ENCODE data around the gene FNDC1.
"Not testable (repeated sequence)": the region's sequence is repeated elsewhere in the genome, so short reads cannot be mapped to it uniquely, and the experiment has no call there.

FNDC1 gene

DNA sequence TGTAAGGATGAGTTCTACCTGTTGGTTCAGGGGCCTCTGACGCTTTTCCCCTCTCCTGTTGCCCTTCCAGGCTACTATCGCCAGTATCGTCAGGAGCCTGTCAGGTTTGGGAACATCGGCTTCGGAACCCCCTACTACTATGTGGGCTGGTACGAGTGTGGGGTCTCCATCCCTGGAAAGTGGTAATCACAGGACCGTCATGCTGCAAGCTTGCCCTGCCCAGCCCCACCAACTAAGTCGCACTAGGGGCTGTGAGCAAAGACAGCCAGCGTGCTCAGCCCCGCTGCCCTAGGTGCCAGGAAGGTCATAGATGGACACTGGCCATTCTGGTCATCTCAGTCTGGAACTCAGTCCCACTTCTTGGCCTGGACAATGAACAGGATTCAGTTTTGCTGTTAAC, 102.1 kb downstream of the FNDC1 start:
- H3K9me3 ChIP-seq (ENCODE audit: low read length), result no peaks in the 10 kb centered on the region
- no peak overlapping the region for H2AFZ ChIP-seq (ENCODE audit: low read length)
- TF ChIP-seq CTCF (IDR thresholded peaks at IDR 0.05; ENCODE audit: low read length) (no peak), EZH2 (IDR thresholded peaks at IDR 0.05; ENCODE audit: borderline replicate concordance, low read length) (no peak)
- no peak overlapping the region for H3K4me3 ChIP-seq (ENCODE audit: low read depth, low read length, poor library complexity, severe bottlenecking)
- no peak overlapping the region for H3K4me2 ChIP-seq (ENCODE audit: low read length)
- no peaks in the 10 kb centered on the region for H3K36me3 ChIP-seq (ENCODE audit: insufficient read depth, low read length)
- H3K9me2 ChIP-seq (ENCODE audit: low read depth, low read length), result no peaks in the 10 kb centered on the region
- no peaks in the 10 kb centered on the region for H3K4me1 ChIP-seq (ENCODE audit: insufficient read depth, low read length, severe bottlenecking)
- no peaks in the 10 kb centered on the region for H3K79me2 ChIP-seq (ENCODE audit: insufficient read depth, low read length)
- H3K27ac ChIP-seq (ENCODE audit: low read depth, low read length, poor library complexity, severe bottlenecking), result no peak overlapping the region
- H3K27me3 ChIP-seq (ENCODE audit: insufficient read depth, low read length), result no peaks in the 10 kb centered on the region
- no peaks in the 10 kb centered on the region for H3F3A ChIP-seq (ENCODE audit: insufficient read depth, low read length)
- no peaks in the 10 kb centered on the region for H4K20me1 ChIP-seq (ENCODE audit: insufficient read depth, low read length)
- H3K9ac ChIP-seq (ENCODE audit: low read length), result no peak overlapping the region

DNA sequence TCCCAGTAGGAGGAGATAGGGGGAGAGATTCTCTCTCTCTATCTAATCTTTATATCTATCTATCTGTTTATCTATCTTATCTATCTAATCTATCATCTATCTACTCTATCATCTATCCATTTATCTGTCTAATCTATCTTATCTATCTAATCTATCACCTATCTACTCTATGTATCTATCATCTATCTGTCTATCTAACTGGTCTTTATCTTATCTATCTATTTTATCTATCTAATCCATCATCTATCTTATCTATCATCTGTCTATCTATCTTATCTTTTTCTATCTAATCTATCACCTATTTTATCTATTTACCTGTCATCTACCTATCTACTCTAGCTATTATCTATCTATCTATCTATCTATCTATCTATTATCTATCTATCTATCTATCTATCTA, 109.4 kb downstream of the FNDC1 start:
- no peaks in the 10 kb centered on the region for H3K27me3 ChIP-seq (ENCODE audit: insufficient read depth, low read length)
- H4K20me1 ChIP-seq (ENCODE audit: insufficient read depth, low read length), result no peaks in the 10 kb centered on the region
- no peak overlapping the region for H3K27ac ChIP-seq (ENCODE audit: low read depth, low read length, poor library complexity, severe bottlenecking)
- TF ChIP-seq CTCF (IDR thresholded peaks at IDR 0.05; ENCODE audit: low read length) (no peak), EZH2 (IDR thresholded peaks at IDR 0.05; ENCODE audit: borderline replicate concordance, low read length) (no peak)
- no peaks in the 10 kb centered on the region for H3K9me2 ChIP-seq (ENCODE audit: low read depth, low read length)
- H3K9ac ChIP-seq (ENCODE audit: low read length), result no peak overlapping the region
- H3K79me2 ChIP-seq (ENCODE audit: insufficient read depth, low read length), result no peaks in the 10 kb centered on the region
- no peaks in the 10 kb centered on the region for H3K36me3 ChIP-seq (ENCODE audit: insufficient read depth, low read length)
- H3K4me2 ChIP-seq (ENCODE audit: low read length), result no peak overlapping the region
- no peaks in the 10 kb centered on the region for H3K4me1 ChIP-seq (ENCODE audit: insufficient read depth, low read length, severe bottlenecking)
- no peaks in the 10 kb centered on the region for H3K9me3 ChIP-seq (ENCODE audit: low read length)
- no peaks in the 10 kb centered on the region for H3F3A ChIP-seq (ENCODE audit: insufficient read depth, low read length)
- H2AFZ ChIP-seq (ENCODE audit: low read length), result no peak overlapping the region
- H3K4me3 ChIP-seq (ENCODE audit: low read depth, low read length, poor library complexity, severe bottlenecking), result no peak overlapping the region

- Histone ChIP-seq H3K9me3 (ENCODE audit: low read length) (no peaks in the 10 kb centered on the region), H3K9me2 (ENCODE audit: low read depth, low read length) (no peaks in the 10 kb centered on the region), H3K9ac (ENCODE audit: low read length) (no peak overlapping the region), H3K27me3 (ENCODE audit: insufficient read depth, low read length) (no peaks in the 10 kb centered on the region), H3K4me3 (ENCODE audit: low read depth, low read length, poor library complexity, severe bottlenecking) (no peak overlapping the region), H2AFZ (ENCODE audit: low read length) (no peak overlapping the region), H3F3A (ENCODE audit: insufficient read depth, low read length) (no peaks in the 10 kb centered on the region), H3K4me1 (ENCODE audit: insufficient read depth, low read length, severe bottlenecking) (no peaks in the 10 kb centered on the region), H3K4me2 (ENCODE audit: low read length) (no peak overlapping the region), H3K36me3 (ENCODE audit: insufficient read depth, low read length) (no peaks in the 10 kb centered on the region), H3K79me2 (ENCODE audit: insufficient read depth, low read length) (no peaks in the 10 kb centered on the region), H4K20me1 (ENCODE audit: insufficient read depth, low read length) (no peaks in the 10 kb centered on the region), H3K27ac (ENCODE audit: low read depth, low read length, poor library complexity, severe bottlenecking) (no peak overlapping the region)
- TF ChIP-seq EZH2 (IDR thresholded peaks at IDR 0.05; ENCODE audit: borderline replicate concordance, low read length), result no peak
These were observed 110.6 kb downstream of the FNDC1 start for GRCh38 chr6:159279790-159280277.

DNA sequence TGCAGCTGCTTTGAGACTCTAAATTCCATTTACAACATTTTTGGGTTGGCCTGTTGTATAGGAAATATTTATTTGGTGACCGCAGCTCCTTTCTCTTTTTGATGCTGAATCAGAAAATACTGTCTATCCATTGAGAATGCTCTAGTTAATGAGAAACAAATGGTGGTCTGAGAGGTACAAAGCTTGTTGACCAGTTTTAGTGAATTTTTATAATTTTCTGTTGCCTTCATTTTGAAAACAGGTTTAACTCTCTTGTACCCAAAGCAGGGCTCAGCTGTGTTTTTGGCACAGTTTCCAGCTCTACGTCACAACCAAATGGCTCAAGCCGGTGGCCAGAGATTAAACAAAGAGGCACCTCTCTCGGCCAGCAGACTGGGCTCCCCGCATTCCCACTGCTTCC, 113.2 kb downstream of the FNDC1 start:
- Histone ChIP-seq H3K36me3 (ENCODE audit: insufficient read depth, low read length) (no peaks in the 10 kb centered on the region), H3K27ac (ENCODE audit: low read depth, low read length, poor library complexity, severe bottlenecking) (no peak overlapping the region), H3K4me2 (ENCODE audit: low read length) (no peak overlapping the region), H3F3A (ENCODE audit: insufficient read depth, low read length) (no peaks in the 10 kb centered on the region), H3K27me3 (ENCODE audit: insufficient read depth, low read length) (no peaks in the 10 kb centered on the region), H3K4me1 (ENCODE audit: insufficient read depth, low read length, severe bottlenecking) (no peaks in the 10 kb centered on the region), H3K79me2 (ENCODE audit: insufficient read depth, low read length) (no peaks in the 10 kb centered on the region), H3K9me3 (ENCODE audit: low read length) (no peaks in the 10 kb centered on the region), H3K9ac (ENCODE audit: low read length) (no peak overlapping the region), H4K20me1 (ENCODE audit: insufficient read depth, low read length) (no peaks in the 10 kb centered on the region), H3K9me2 (ENCODE audit: low read depth, low read length) (no peaks in the 10 kb centered on the region), H3K4me3 (ENCODE audit: low read depth, low read length, poor library complexity, severe bottlenecking) (no peak overlapping the region), H2AFZ (ENCODE audit: low read length) (no peak overlapping the region)
- TF ChIP-seq EZH2 (IDR thresholded peaks at IDR 0.05; ENCODE audit: borderline replicate concordance, low read length) (no peak), CTCF (IDR thresholded peaks at IDR 0.05; ENCODE audit: low read length) (no peak)

DNA sequence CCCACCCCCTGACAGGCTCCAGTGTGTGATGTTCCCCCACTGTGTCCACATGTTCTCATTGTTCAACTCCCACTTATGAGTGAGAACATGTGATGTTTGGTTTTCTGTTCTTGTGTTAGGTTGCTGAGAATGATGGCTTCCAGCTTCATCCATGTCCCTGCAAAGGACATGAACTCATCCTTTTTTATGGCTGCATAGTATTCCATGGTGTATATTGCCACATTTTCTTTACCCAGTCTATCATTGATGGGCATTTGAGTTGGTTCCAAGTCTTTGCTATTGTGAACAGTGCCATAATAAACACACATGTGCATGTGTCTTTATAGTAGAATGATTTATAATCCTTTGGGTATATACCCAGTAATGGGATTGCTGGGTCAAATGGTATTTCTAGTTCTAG, 115.5 kb downstream of the FNDC1 start:
- not testable (repeated sequence) for H3K9me2 ChIP-seq (ENCODE audit: low read depth, low read length); H3K36me3 ChIP-seq (ENCODE audit: insufficient read depth, low read length); H3K27me3 ChIP-seq (ENCODE audit: insufficient read depth, low read length); H3K4me2 ChIP-seq (ENCODE audit: low read length); H3K9ac ChIP-seq (ENCODE audit: low read length); H4K20me1 ChIP-seq (ENCODE audit: insufficient read depth, low read length); H3K9me3 ChIP-seq (ENCODE audit: low read length); H3K4me3 ChIP-seq (ENCODE audit: low read depth, low read length, poor library complexity, severe bottlenecking); H3K27ac ChIP-seq (ENCODE audit: low read depth, low read length, poor library complexity, severe bottlenecking); H3K4me1 ChIP-seq (ENCODE audit: insufficient read depth, low read length, severe bottlenecking); H2AFZ ChIP-seq (ENCODE audit: low read length); H3K79me2 ChIP-seq (ENCODE audit: insufficient read depth, low read length); H3F3A ChIP-seq (ENCODE audit: insufficient read depth, low read length)
